Aorta (tissue), 5 donors: Measurements from ENCODE around the gene TCF19. TPM values are rescaled to one million over a fixed set of nuclear protein-coding genes. Genes with fewer than 3 reads are reported as not detected.
"Not testable (repeated sequence)": the region's sequence is repeated elsewhere in the genome, so short reads cannot be mapped to it uniquely, and the experiment has no call there.

Experiments used
- ATAC-seq: fragments of 200-7000 bp; cut with Tn5 transposase; one replicate; pipeline ENCODE4 v1.9.1; 2022; ENCODE audit warnings: moderate library complexity; ENCODE audit not compliant: low FRiP score
- DNase-seq, 2 donors: peaks; one replicate each; pipeline ENCODE4 v3.0.0-alpha.2; 2020
- H3K27ac ChIP-seq, 2 donors: one replicate each; pipeline ENCODE4 v1.5.1; 2013; ENCODE audit warnings: low read length in 2 of 2, mild to moderate bottlenecking in 2 of 2, moderate library complexity in 2 of 2, control low read depth in 1 of 2, inconsistent platforms in 1 of 2, low read depth in 1 of 2
- H3K27me3 ChIP-seq, 2 donors: one replicate each; pipeline ENCODE4 v1.6.1; 2013; ENCODE audit warnings: control low read depth in 1 of 2, low read length in 1 of 2, mild to moderate bottlenecking in 1 of 2, moderate library complexity in 1 of 2; ENCODE audit not compliant: insufficient read depth in 2 of 2, control insufficient read depth in 1 of 2
- H3K36me3 ChIP-seq, 2 donors: one replicate each; pipeline ENCODE4 v1.6.1; 2013; ENCODE audit warnings: control low read depth in 1 of 2, low read length in 1 of 2, mild to moderate bottlenecking in 1 of 2; ENCODE audit not compliant: insufficient read depth in 2 of 2, control insufficient read depth in 1 of 2
- H3K4me1 ChIP-seq, 2 donors: one replicate each; pipeline ENCODE4 v1.6.1; 2013; ENCODE audit warnings: low read length in 2 of 2, control low read depth in 1 of 2, mild to moderate bottlenecking in 1 of 2, moderate library complexity in 1 of 2; ENCODE audit not compliant: insufficient read depth in 2 of 2, control insufficient read depth in 1 of 2
- H3K4me3 ChIP-seq, 2 donors: one replicate each; pipeline ENCODE4 v1.5.1; 2013; ENCODE audit warnings: low read length in 2 of 2, control low read depth in 1 of 2, mild to moderate bottlenecking in 1 of 2
- H3K9me3 ChIP-seq: one replicate; pipeline ENCODE4 v1.6.1; 2013; ENCODE audit warnings: mild to moderate bottlenecking, low read length; ENCODE audit not compliant: control insufficient read depth
- WGBS, 2 donors: extraction: QIAGEN DNeasy Blood & Tissue Kit; methylation state at CpG; one replicate each; pipeline ENCODE4 v1.1.7; 2013; 5-methylcytosine and 5-hydroxymethylcytosine counted together
- intact Hi-C, 2 donors: fragments of 100-400 bp; cut with DNase I; formaldehyde crosslinking; loops; one replicate each; pipeline versions ENCODE4 v1.14.2 to v1.15.0; 2022
- polyA plus RNA-seq, 2 donors: library from polyadenylated mRNA; stranded (reverse); fragments of 200-250 nt; gene quantifications; one replicate each; pipeline ENCODE4 v1.2.3, GENCODE V29; 2013
- total RNA-seq, 2 donors: library from RNA; stranded (reverse); fragmentation: NEBNext Ultra II Directional; extraction: Animal tissue kit (Norgen Biotek cat#: 25700); gene quantifications; one replicate each; pipeline ENCODE4 v1.2.1, GENCODE V29; 2021
- donor health status: healthy with polysubstance abuse.
- donor health status: Bipolar disorder and iron deficiency.
- donor health status: DM: no; HTN: no; CAD: no.
- donor health status: DM: no; HTN: no; CAD: no.
- donor health status: DM: yes; HTN: yes; CAD: no.

The TCF19 gene
- total and polyA plus RNA-seq, 4 donors: 3.1 to 8.3 (median 3.8) TPM

DNA sequence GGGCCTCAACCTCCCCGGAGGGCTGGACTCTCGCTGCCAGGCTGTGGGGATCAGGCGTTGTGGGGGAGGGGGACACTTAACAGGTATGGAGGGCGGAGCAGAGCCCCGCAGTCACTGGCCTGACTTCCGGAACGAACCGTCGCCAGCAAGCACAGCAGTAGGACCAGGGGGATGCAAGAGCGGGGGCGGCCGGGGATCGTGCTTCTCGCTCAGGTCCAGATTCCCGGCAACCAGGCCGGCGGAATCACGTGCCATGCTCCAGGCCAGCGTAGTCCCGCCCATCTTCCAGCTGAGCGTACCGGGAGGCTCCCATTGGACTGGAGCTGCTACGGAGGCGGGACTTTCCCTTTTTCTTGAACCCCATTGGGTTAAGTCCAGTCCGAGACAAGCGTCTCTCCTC is 22.1 kb downstream of the TCF19 start:
- DNase-seq: peak; percentile 74 to 86
- no peaks in the 10 kb centered on the region for H3K27me3 ChIP-seq
- intact Hi-C loops: no loop called here
- WGBS, 2 donors: 65 to 66% methylated on average over 26 of the region's 26 CpGs
- H3K4me1 ChIP-seq: no peaks in the 10 kb centered on the region
- peak; percentile 76 for ATAC-seq
- no peaks in the 10 kb centered on the region for H3K9me3 ChIP-seq
- H3K27ac ChIP-seq: no peak overlapping the region
- no peak overlapping the region for H3K4me3 ChIP-seq
- no peaks in the 10 kb centered on the region for H3K36me3 ChIP-seq

DNA sequence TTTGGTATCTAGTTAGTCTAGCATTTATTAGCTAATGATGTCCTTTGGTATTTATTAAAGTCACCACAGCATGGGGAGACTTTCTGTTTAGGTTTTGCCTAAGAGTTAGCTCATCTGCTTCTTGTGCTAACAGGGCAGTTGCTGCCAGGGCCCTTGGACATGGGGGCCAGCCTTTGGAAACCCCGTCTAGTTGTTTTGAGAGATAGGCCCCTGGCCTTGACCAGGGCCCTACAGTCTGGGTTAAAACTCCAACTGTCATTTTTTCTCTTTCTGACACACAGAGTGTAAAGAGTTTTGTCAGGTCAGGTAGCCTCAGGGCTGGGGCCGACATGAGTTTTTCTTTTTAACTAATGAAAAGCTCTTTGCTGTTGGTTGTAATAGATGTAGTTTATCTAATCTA is 24.9 kb downstream of the TCF19 start:
- H3K4me3 ChIP-seq, H3K9me3 ChIP-seq, H3K27ac ChIP-seq, intact Hi-C loops, H3K36me3 ChIP-seq, H3K27me3 ChIP-seq, H3K4me1 ChIP-seq, ATAC-seq: not testable (repeated sequence)
- DNase-seq: peak in 1 of 2 donors; percentile 2
- WGBS, 2 donors: 90 to 93% methylated on average over 2 of the region's 2 CpGs

DNA sequence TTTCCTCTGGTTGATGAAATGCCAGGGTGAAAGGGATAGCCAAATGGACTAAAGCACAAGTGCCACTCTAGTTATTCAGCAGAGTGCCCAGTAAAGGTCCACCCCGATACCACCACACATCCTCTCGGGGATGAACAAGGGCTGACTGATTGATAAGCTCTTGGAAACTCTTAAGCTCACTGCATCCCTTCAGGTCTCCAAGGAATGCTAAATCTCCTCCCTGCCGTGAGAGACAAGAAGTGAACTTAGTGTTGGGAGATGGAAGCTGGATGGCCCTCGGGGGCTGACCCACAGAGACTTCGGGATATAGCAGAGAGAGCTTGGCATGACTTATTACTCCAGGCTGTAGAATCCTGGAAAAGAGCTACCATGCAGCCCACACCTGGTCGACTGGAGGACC is 25.5 kb downstream of the TCF19 start:
- DNase-seq: peak in 1 of 2 donors; percentile 19
- H3K4me3 ChIP-seq, H3K9me3 ChIP-seq, H3K4me1 ChIP-seq, H3K27me3 ChIP-seq, intact Hi-C loops, ATAC-seq, H3K36me3 ChIP-seq, H3K27ac ChIP-seq: not testable (repeated sequence)
- WGBS, 2 donors: 82 to 84% methylated on average over 6 of the region's 6 CpGs

DNA sequence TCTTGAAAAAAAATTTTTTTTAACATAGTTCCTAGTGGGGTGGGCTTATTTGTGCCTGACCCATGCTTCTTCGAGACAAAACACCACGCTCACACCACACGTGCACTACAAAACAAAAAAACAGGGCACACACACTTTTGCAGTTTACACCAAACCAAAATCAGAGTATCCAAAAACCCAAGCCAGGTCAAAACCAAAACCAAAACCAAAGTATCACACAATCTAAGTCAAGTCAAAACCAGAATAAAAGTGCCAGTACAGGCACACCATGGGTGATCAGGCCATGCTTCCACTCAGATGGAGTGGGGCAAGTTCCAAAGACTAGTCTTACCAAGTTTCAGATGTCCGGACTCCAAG is 27.3 kb downstream of the TCF19 start:
- intact Hi-C loops: not testable (repeated sequence)
- WGBS, 2 donors: 78 to 87% methylated on average over 4 of the region's 4 CpGs

DNA sequence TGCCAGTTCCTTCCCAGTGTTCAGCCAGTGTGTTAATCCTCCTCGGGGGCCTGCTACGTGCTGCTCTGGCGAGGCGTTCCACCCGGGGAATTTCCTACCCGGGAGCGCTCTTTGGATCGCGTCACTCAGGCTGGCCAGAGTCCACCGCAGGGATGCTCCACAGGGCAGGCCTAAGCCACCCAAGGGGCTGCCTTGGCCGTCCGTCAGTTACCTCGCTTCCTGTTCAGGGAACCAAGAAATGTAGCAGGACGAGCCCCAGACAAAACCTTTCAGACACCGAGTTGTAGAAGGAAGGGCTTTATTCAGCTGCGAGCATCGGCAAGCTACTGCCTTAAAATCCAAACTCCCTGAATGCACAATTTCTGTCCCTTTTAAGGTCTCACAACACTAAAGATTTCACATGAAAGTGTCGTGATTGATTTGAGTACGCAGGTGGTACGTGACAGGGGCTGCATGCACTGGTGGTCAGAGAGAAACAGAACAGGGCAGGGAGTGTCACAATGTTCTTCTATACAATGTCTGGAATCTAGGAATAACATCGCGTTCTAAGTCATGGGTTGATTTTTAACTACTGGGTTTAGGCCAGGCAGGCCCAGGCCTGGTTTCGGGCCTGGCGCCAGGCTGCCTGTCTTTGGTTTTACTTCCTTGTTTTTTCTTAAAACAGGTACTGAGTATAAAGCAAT is 27.8 kb downstream of the TCF19 start:
- intact Hi-C loops: no loop called here
- ATAC-seq: no peak
- Histone ChIP-seq H3K27me3 (no peaks in the 10 kb centered on the region), H3K4me1 (no peaks in the 10 kb centered on the region), H3K4me3 (no peak overlapping the region), H3K27ac (no peak overlapping the region), H3K36me3 (no peaks in the 10 kb centered on the region), H3K9me3 (no peaks in the 10 kb centered on the region)
- whole genome bisulfite sequencing, 2 donors: 68 to 77% methylated on average over 24 of the region's 24 CpGs
- DNase-seq: peak; percentile 77 to 80

More for the DNA sequence above, 27.3 kb downstream of the TCF19 start:
- DNase-seq, H3K27me3 ChIP-seq, H3K9me3 ChIP-seq, H3K4me3 ChIP-seq, H3K27ac ChIP-seq, H3K36me3 ChIP-seq, H3K4me1 ChIP-seq, ATAC-seq: not testable (repeated sequence)

DNA sequence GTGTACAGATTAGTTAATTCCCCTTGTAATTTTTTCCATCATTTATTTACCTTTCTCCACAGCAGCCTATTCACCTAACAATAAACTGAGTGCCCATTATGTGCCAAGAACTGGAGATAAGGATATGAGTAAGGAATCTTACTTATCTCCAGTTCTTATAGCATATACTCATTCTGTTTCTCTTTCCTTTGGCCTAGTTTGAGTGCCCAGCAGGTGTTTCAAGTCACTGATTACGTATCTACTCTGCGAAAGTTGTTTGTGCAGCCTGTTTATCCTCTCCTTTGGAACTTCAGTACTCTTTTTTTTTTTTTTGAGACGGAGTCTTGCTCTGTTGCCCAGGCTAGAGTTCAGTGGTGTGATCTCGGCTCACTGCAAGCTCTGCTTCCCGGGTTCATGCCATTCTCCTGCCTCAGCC is 29.4 kb downstream of the TCF19 start:
- no peaks in the 10 kb centered on the region for H3K4me1 ChIP-seq
- H3K27me3 ChIP-seq: no peaks in the 10 kb centered on the region
- H3K4me3 ChIP-seq: no peak overlapping the region
- no peak for DNase-seq
- H3K36me3 ChIP-seq: no peaks in the 10 kb centered on the region
- no peak overlapping the region for H3K27ac ChIP-seq
- no peak for ATAC-seq
- H3K9me3 ChIP-seq: no peaks in the 10 kb centered on the region
- intact Hi-C loops: no loop called here
- 87% methylated on average over 5 of the region's 5 CpGs for WGBS, 2 donors

DNA sequence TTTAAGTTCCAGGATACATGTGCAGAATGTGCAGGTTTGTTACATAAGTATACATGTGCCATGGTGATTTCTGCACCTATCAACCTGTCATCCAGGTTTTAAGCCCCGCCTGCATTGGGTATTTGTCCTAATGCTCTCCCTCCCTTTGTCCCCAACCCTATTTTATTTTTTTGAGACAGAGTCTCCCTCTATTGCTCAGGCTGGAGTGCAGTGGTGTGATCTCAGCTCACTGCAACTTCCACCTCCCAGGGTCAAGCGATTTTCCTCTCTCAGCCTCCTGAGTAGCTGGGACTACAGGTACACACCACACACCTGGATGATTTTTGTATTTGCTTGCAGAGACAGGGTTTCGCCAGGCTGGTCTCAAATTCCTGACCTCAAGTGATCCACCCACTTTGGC is 30.8 kb downstream of the TCF19 start:
- H3K9me3 ChIP-seq, H3K36me3 ChIP-seq, intact Hi-C loops, H3K4me3 ChIP-seq, H3K27ac ChIP-seq, H3K27me3 ChIP-seq, H3K4me1 ChIP-seq, ATAC-seq, DNase-seq: not testable (repeated sequence)
- 85 to 94% methylated on average over 3 of the region's 3 CpGs for WGBS, 2 donors

DNA sequence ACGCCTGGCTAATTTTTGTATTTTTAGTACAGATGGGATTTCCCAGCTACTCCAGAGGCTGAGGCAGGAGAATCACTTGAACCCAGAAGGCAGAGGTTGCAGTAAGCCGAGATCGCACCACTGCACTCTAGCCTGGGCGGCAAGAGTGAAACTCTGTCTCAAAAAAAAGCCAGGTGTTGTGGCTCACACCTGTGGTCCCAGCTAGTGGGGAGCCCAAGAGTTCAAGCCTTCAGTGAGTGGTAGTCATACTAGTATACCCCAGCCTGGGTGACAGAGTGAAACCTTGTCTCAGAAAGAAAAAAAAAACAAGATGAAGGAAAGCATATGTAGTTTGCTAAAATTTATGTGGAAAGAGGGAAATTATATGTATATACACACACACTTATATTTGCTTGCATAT is 32.1 kb downstream of the TCF19 start:
- DNase-seq (no peak), ATAC-seq (no peak)
- H3K4me3 ChIP-seq: no peak overlapping the region
- H3K36me3 ChIP-seq: no peaks in the 10 kb centered on the region
- H3K27me3 ChIP-seq: no peaks in the 10 kb centered on the region
- no peaks in the 10 kb centered on the region for H3K9me3 ChIP-seq
- intact Hi-C loops: loop anchor here in 1 of 2 donors (2.0 kb wide), 1 partner anchor 52 kb away; the partner anchor contains the start of gene PSORS1C2
- WGBS, 2 donors: 94% methylated on average over 4 of the region's 4 CpGs
- H3K27ac ChIP-seq: no peak overlapping the region
- no peaks in the 10 kb centered on the region for H3K4me1 ChIP-seq

DNA sequence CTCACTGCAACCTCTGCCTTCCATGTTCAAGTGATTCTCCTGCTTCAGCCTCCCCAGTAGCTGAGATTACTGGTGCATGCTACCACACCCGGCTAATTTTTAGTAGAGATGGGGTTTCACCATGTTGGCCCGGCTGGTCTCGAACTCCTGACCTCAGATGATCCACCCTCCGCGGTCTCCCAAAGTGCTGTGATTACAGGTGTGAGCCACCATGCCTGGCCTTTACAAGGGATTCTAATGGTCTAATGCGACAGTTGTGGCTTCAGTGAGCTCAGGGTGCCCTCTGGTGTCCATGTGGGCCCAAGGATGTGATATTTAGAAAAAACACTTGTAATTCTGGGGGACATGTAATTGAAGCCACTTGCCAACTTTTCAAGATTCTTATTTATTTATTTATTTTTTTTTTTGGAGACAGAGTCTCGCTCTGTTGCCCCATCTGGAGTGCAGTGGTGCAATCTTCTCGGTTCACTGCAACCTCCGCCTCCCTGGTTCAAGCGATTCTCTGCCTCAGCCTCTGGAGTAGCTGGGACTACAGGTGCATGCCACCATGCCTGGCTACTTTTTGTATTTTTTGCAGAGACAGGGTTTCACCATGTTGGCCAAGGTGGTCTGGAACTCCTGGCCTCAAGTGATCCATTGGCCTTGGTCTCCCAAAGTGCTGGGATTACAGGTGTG is 34.2 kb downstream of the TCF19 start:
- not testable (repeated sequence) for H3K27me3 ChIP-seq, H3K4me3 ChIP-seq, H3K4me1 ChIP-seq, H3K27ac ChIP-seq, ATAC-seq, H3K36me3 ChIP-seq, H3K9me3 ChIP-seq
- intact Hi-C loops: loop anchor here in 1 of 2 donors (1.0 kb wide), 1 partner anchor 55 kb away; no protein-coding TSS in a partner anchor
- WGBS, 2 donors: 67 to 69% methylated on average over 10 of the region's 10 CpGs
- DNase-seq: peak; percentile 70 to 75
